AG09319 (cell line): ENCODE measurements around the gene FNTB.

Source experiments
- DNase-seq: peaks from one replicate; pipeline ENCODE4 v3.0.0-alpha.2; 2010; ENCODE audit warnings: low read depth; ENCODE audit errors: extremely low read depth
- CTCF ChIP-seq: IDR thresholded peaks from 2 replicates; pipeline ENCODE4 v1.5.1; 2011; ENCODE audit warnings: low read depth, mild to moderate bottlenecking, inconsistent platforms, low read length, moderate library complexity

FNTB gene

GRCh38 chr14:64986648-64987437, at the start of gene FNTB:
Gene FNTB, plus strand, starts transcription at chr14:64986895. Its CDS starts 59 bp downstream, at chr14:64986954.
- peak; percentile 88 for DNase-seq
- peak; percentile 91 for TF ChIP-seq CTCF

- no peak for TF ChIP-seq CTCF
- no peak for DNase-seq
Measured at GRCh38 chr14:64937171-64937820, 49.4 kb upstream of the FNTB start.

GRCh38 chr14:64937821-64938193, 48.9 kb upstream of the FNTB start:
- TF ChIP-seq CTCF = peak; percentile 8
- no peak for DNase-seq

- DNase-seq = no peak
Measured at GRCh38 chr14:64938972-64939816, 47.5 kb upstream of the FNTB start.

DNA sequence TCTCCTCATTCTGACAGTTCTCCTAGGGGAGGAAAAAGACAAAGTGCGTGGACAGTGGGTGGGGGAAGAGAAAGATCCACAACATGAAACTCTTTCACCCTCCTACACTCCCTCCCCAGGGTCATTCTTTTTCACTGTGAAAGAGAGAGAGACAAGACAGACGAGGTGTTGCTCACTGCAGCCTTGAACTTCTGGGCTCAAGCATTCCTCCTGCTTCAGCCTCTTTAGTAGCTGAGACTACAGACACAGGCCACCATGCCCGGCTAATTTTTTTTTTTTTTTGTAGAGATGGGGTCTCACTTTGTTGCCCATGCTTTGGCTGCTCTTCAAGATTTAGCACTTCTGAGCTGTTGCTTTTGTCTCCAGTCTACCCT, 46.9 kb upstream of the FNTB start:
- no peak for TF ChIP-seq CTCF
- DNase-seq = no peak

More at GRCh38 chr14:64938972-64939816, 47.5 kb upstream of the FNTB start:
- TF ChIP-seq CTCF = no peak

- TF ChIP-seq CTCF = no peak
- DNase-seq = no peak
Measured at GRCh38 chr14:64940336-64940910, 46.3 kb upstream of the FNTB start.
